Thymus (tissue), 11 donors: Measurements from ENCODE around the gene MICOS13. TPM values are rescaled to one million over a fixed set of nuclear protein-coding genes. Genes with fewer than 3 reads are reported as not detected.

Experiments used
- DNase-seq, 9 donors: peaks; one replicate each; pipeline ENCODE4 v3.0.0-alpha.2; 2013; ENCODE audit warnings: low spot score in 9 of 9, low read depth in 6 of 9, missing footprints in 1 of 9
- H3K27ac ChIP-seq, 2 donors: one replicate each; pipeline ENCODE4 v1.5.1; 2013; ENCODE audit warnings: control low read depth in 1 of 2, low read depth in 1 of 2, low read length in 1 of 2, mild to moderate bottlenecking in 1 of 2, moderate library complexity in 1 of 2
- H3K27me3 ChIP-seq, 2 donors: one replicate each; pipeline ENCODE4 v1.5.1; 2013; ENCODE audit warnings: low read length in 1 of 2; ENCODE audit not compliant: control insufficient read depth in 2 of 2, insufficient read depth in 1 of 2
- H3K36me3 ChIP-seq, 2 donors: one replicate each; pipeline ENCODE4 v1.5.1; 2013; ENCODE audit warnings: low read length in 1 of 2, mild to moderate bottlenecking in 1 of 2, moderate library complexity in 1 of 2; ENCODE audit not compliant: control insufficient read depth in 2 of 2, insufficient read depth in 2 of 2
- H3K4me1 ChIP-seq, 2 donors: one replicate each; pipeline ENCODE4 v1.5.1; 2013; ENCODE audit warnings: low read length in 2 of 2; ENCODE audit not compliant: control insufficient read depth in 2 of 2, insufficient read depth in 2 of 2
- H3K4me3 ChIP-seq, 2 donors: one replicate each; pipeline ENCODE4 v1.5.1; 2013; ENCODE audit warnings: low read length in 2 of 2, control low read depth in 1 of 2, mild to moderate bottlenecking in 1 of 2
- H3K9me3 ChIP-seq, 2 donors: one replicate each; pipeline ENCODE4 v1.5.1; 2013; ENCODE audit warnings: low read length in 1 of 2, mild to moderate bottlenecking in 1 of 2; ENCODE audit not compliant: control insufficient read depth in 2 of 2, insufficient read depth in 1 of 2
- whole genome bisulfite sequencing: extraction: QIAGEN DNeasy Blood & Tissue Kit; methylation state at CpG from one replicate; pipeline ENCODE4 v1.1.7; 2013; 5-methylcytosine and 5-hydroxymethylcytosine counted together
- polyA plus RNA-seq: library from polyadenylated mRNA; stranded (reverse); fragments of 200-250 nt; gene quantifications from one replicate; pipeline ENCODE4 v1.2.3, GENCODE V29; 2013
- total RNA-seq: library from RNA; stranded (reverse); fragments of 120-200 nt; gene quantifications from one replicate; pipeline ENCODE4 v1.2.4, GENCODE V29; 2013
- donor health status: healthy.

Gene MICOS13
- total and polyA plus RNA-seq, 2 donors: 67.6 to 70.5 TPM

DNA sequence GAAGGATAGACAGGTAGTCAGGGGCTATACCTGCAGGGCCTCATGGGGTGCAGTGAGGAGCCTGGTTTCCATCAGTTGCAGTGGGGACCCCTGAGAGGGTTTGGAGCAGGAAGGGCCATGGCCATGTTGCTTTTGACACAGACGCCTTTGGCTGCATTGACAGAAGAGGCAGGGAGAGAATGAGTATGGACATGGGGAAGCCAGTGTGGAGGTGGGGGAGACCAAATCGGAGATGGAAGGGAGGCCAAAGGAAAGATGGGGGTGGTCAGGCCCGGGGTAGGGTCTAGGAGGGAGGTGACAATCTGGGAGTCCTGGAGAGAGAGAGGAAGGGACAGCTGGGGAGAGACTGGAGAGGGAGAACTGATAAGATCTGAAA is 1.8 kb upstream of the MICOS13 start:
- Histone ChIP-seq H3K27ac (no peak overlapping the region), H3K36me3 (no peaks in the 10 kb centered on the region), H3K4me1 (peaks cover 21 to 24% of the 10 kb centered on the region in 2 donors), H3K4me3 (no peak overlapping the region), H3K27me3 (peaks cover 0 to 3% of the 10 kb centered on the region in 2 donors), H3K9me3 (peaks cover 0 to 6% of the 10 kb centered on the region in 2 donors)
- whole genome bisulfite sequencing: 97% methylated on average over 3 of the region's 3 CpGs
- DNase-seq: no peak

DNA sequence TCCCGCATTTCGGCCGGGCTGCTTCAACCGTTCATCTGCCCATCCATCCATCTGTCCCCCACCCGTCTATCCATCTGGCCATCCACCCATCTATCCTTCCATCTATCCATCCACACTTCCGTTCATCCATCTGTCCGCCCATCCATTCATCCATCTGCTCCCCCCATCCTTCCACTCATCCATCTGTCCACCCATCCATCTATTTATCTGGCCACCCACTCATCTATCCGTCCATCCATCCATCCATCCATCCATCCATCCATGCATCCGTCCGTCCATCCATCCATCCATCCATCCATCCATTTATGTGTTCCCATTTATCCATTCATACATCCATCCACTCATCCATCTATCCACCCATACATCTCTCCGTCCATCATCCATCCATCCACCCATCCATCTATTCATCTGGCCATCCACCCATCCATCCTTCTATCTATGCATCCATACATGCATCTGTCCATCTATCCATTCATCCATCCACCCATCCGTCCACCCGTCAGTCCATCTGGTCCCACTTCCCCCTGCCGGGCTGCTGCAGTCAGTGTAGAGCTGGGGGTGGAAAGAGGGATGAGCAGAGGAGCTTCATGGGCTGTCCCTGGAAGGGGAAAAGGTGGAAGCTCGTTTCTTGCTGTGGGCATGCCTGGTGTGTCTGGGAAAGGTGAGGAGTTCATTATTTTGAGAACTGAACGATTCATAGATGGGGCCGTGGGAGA is 1.2 kb upstream of the MICOS13 start:
- DNase-seq: no peak
- WGBS: 75% methylated on average over 17 of the region's 17 CpGs
- no peak overlapping the region for H3K27ac ChIP-seq

DNA sequence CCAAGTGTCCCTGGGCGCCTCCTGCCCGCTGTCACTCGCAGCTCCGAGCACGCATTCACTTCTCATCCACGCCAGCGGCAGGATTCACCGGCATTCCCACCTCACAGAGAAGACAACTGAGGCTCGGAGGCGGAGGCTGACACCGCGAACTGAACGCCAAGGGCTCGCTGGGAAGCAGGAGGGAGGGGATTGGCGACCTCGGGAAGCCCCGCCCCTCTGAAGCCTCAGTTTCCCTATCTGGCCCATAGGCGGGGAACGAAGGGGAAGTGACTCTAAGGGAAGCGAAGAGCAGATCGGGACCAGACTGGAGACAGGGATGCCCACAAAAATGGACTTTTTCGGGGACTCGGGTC is 256 bp downstream of the MICOS13 start:
- H3K4me3 ChIP-seq: peak overlapping the region; percentile 83 to 100
- H3K36me3 ChIP-seq: peaks cover 0 to 5% of the 10 kb centered on the region in 2 donors

More for the DNA sequence above, 1.2 kb upstream of the MICOS13 start:
- peaks cover 21% of the 10 kb centered on the region in 2 donors for H3K4me1 ChIP-seq
- H3K4me3 ChIP-seq: peak overlapping the region; percentile 83 to 100
- peaks cover 0 to 3% of the 10 kb centered on the region in 2 donors for H3K27me3 ChIP-seq
- H3K36me3 ChIP-seq: no peaks in the 10 kb centered on the region
- peaks cover 0 to 6% of the 10 kb centered on the region in 2 donors for H3K9me3 ChIP-seq

DNA sequence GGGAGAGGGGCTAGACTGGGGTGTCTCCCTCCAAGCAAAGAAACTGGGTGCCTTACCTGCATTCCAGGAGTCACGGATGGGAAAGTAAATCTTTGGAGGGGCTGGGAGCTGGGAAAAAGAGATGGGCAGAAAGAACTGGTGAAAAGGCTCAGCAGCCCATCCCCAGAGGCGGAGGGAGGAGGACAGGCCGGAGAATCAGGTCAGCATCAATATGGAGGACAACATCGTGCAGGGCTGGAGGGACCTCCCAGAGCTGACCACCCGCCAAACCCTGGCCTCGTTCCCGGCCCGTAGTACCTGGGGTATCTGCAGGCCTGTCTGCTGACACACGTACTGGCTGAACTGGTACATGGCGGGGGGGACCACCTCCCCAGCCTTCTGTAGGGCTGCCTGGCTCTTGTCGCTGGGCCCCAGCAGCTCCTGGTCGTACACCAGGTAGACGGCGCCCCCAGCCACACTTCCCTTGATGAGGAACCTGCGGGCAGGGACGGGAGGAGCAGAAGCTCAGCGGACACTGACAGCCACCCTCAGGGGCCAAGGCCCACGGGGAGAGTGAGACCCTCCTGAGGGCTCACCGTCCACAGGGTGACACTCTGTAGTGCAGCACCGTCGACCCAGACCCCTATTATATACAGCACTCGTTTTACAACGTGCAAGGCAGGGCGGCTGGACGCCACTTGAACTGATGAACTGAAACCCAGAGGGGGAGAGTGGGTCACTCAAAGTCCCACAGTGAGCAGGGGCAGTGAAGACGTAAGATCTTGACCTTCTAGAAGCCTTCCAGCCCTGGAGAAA is 830 bp downstream of the MICOS13 start:
- Histone ChIP-seq H3K4me3 (peak overlapping the region; percentile 83 to 100), H3K36me3 (peaks cover 0 to 5% of the 10 kb centered on the region in 2 donors), H3K4me1 (peaks cover 15% of the 10 kb centered on the region in 2 donors), H3K27me3 (peaks cover 0 to 3% of the 10 kb centered on the region in 2 donors), H3K9me3 (peaks cover 0 to 6% of the 10 kb centered on the region in 2 donors), H3K27ac (no peak overlapping the region)
- no peak for DNase-seq
- 39% methylated on average over 26 of the region's 26 CpGs for WGBS

More for the DNA sequence above, 256 bp downstream of the MICOS13 start:
- Histone ChIP-seq H3K9me3 (peaks cover 0 to 6% of the 10 kb centered on the region in 2 donors), H3K27me3 (peaks cover 0 to 3% of the 10 kb centered on the region in 2 donors), H3K4me1 (peaks cover 15% of the 10 kb centered on the region in 2 donors), H3K27ac (peak overlapping the region; percentile 97)
- no peak for DNase-seq
- under 1% methylated on average over 23 of the region's 23 CpGs for WGBS

- no peak for DNase-seq
- Histone ChIP-seq H3K36me3 (peaks cover 0 to 5% of the 10 kb centered on the region in 2 donors), H3K4me1 (peaks cover 15% of the 10 kb centered on the region in 2 donors), H3K27ac (no peak overlapping the region), H3K27me3 (peaks cover 0 to 3% of the 10 kb centered on the region in 2 donors), H3K9me3 (peaks cover 0 to 6% of the 10 kb centered on the region in 2 donors), H3K4me3 (no peak overlapping the region)
- WGBS: 97% methylated on average over 22 of the region's 22 CpGs
Measured at GRCh38 chr19:5678071-5678718, 2.1 kb downstream of the MICOS13 start.

DNA sequence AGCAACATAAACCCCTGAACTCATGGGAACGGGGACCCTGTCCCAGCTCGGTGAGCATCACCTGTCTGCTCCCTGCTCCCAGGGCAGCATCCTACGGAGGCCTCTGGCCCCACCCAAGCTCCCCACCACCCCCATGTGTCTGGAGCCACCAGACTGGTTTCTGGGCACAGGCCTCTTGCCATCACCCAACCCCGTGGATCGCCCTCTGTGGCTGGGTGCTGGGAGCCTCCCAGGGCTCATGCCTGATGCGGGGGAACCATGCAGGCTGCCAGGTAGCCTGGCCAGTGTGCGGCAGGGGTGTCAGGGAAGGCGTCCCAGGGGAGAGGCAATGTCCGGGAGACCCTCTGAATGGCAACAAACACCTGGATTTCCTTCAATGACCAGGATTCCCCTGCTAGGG is 2.7 kb downstream of the MICOS13 start:
- Histone ChIP-seq H3K9me3 (peaks cover 0 to 6% of the 10 kb centered on the region in 2 donors), H3K36me3 (peaks cover 0 to 5% of the 10 kb centered on the region in 2 donors), H3K4me3 (no peak overlapping the region), H3K27me3 (peaks cover 0 to 3% of the 10 kb centered on the region in 2 donors), H3K27ac (no peak overlapping the region), H3K4me1 (peaks cover 15% of the 10 kb centered on the region in 2 donors)
- 95% methylated on average over 9 of the region's 9 CpGs for WGBS
- DNase-seq: no peak

DNA sequence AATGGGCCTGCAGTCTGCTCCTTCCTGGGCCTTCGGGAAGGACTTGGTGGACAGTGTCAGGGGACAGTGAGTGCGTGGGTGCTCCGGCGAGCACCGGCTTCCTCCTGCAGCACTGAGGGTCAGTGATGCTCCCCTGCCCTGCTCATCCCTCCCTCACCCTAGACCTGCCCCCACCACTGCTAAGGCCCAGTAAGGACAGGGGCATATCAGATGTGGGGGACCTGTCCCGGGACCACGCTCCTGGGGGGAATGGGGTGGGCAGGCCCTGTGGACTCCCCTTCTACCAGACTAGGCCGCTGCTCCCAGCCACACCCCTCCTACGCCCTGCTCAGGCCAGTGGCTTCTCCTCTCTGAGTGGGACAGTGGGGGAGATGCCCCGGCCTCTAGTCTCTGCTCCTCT is 3.2 kb downstream of the MICOS13 start:
- Histone ChIP-seq H3K4me3 (no peak overlapping the region), H3K27me3 (peaks cover 0 to 3% of the 10 kb centered on the region in 2 donors), H3K9me3 (peaks cover 0 to 6% of the 10 kb centered on the region in 2 donors), H3K36me3 (peaks cover 1 to 5% of the 10 kb centered on the region in 2 donors), H3K4me1 (peaks cover 15% of the 10 kb centered on the region in 2 donors), H3K27ac (no peak overlapping the region)
- DNase-seq: no peak
- WGBS: 98% methylated on average over 10 of the region's 10 CpGs

- Histone ChIP-seq H3K27me3 (peaks cover 0 to 3% of the 10 kb centered on the region in 2 donors), H3K9me3 (peaks cover 0 to 6% of the 10 kb centered on the region in 2 donors), H3K4me3 (no peak overlapping the region), H3K4me1 (peaks cover 15% of the 10 kb centered on the region in 2 donors), H3K27ac (no peak overlapping the region), H3K36me3 (peaks cover 5 to 9% of the 10 kb centered on the region in 2 donors)
- WGBS: 93% methylated on average over 13 of the region's 13 CpGs
- DNase-seq: no peak
Measured at GRCh38 chr19:5676772-5677105, 3.6 kb downstream of the MICOS13 start.
